ENCODE measurements around the gene MXRA8.

GRCh38 chr1:1343811-1344421 is 14.4 kb downstream of the MXRA8 start:
- TF ChIP-seq EZH2phosphoT487 (IDR thresholded peaks at IDR 0.05; ENCODE audit: low read length), result no peak
- TF ChIP-seq CTCF (IDR thresholded peaks at IDR 0.05; ENCODE audit: low read length), result no peak
